ENCODE data around the gene CHRNB4. TPM values are rescaled to one million over a fixed set of nuclear protein-coding genes. Genes with fewer than 3 reads are reported as not detected.

Gene CHRNB4
- total and polyA plus RNA-seq, 10 of the 15 experiments (the other 5 are each of a cell fraction or from before 2014, with no cell fraction given) = 0.10 TPM; not detected in 9

- WGBS (ENCODE audit: insufficient coverage, insufficient replicate concordance, low lambda C conversion rate, missing lambda C conversion rate) = 57% methylated on average over 20 of the region's 20 CpGs
- no peak overlapping the region for H3K4me3 ChIP-seq
- no peak for TF ChIP-seq IRF5 (IDR thresholded peaks at IDR 0.05; ENCODE audit: borderline replicate concordance)
- TF ChIP-seq SPI1 (IDR thresholded peaks at IDR 0.05; ENCODE audit: borderline replicate concordance, insufficient read depth, low read depth, low read length) = no peak
- TF ChIP-seq NR2C2 (IDR thresholded peaks at IDR 0.05; ENCODE audit: borderline replicate concordance, control insufficient read depth, insufficient read length, low read depth) = no peak
- no peak for TF ChIP-seq CBFB (IDR thresholded peaks at IDR 0.05; ENCODE audit: low read depth)
- no peak for TF ChIP-seq CHD1 (IDR thresholded peaks at IDR 0.05; ENCODE audit: low read depth, low read length)
- TF ChIP-seq BRCA1 (IDR thresholded peaks at IDR 0.05; ENCODE audit: low read depth, low read length) = no peak
- no peak for TF ChIP-seq CHD2 (IDR thresholded peaks at IDR 0.05; ENCODE audit: borderline replicate concordance, low read depth, low read length)
- TF ChIP-seq SUZ12 (IDR thresholded peaks at IDR 0.05; ENCODE audit: unreplicated experiment) = no peak
- no peak for TF ChIP-seq POLR2AphosphoS2 (IDR thresholded peaks at IDR 0.05; ENCODE audit: low read depth, low read length)
- no peak for TF ChIP-seq NRF1 (conservative IDR thresholded peaks at IDR 0.05; ENCODE audit: low read depth, low read length)
- TF ChIP-seq E4F1 (IDR thresholded peaks at IDR 0.05; ENCODE audit: borderline replicate concordance, partially characterized antibody) = no peak
- TF ChIP-seq GATAD2B (conservative IDR thresholded peaks at IDR 0.05; ENCODE audit: low read depth) = no peak
- no peak for TF ChIP-seq ZBTB33 (IDR thresholded peaks at IDR 0.05)
- no peak for TF ChIP-seq NKRF (conservative IDR thresholded peaks at IDR 0.05)
- TF ChIP-seq RELA (IDR thresholded peaks at IDR 0.05; ENCODE audit: borderline replicate concordance, partially characterized antibody) = no peak
Measured at GRCh38 chr15:78619022-78619950, 21.7 kb downstream of the CHRNB4 start.

More at GRCh38 chr15:78619022-78619950, 21.7 kb downstream of the CHRNB4 start:
- RAD21 ChIA-PET (ENCODE audit: unreplicated experiment) = no interaction called here
- H3K4me2 ChIP-seq (ENCODE audit: control insufficient read depth, insufficient read depth) = no peak overlapping the region
- SMC1A ChIA-PET (ENCODE audit: uncharacterized antibody, unreplicated experiment) = interaction anchor here (0.8 to 1.0 kb wide), 2 partner anchors 91 to 133 kb away, joined by 3 read pairs; no protein-coding TSS in a partner anchor
- in situ Hi-C loops (cut with MboI) (loop anchor here (5.0 kb wide), 1 partner anchor 88 kb away; no protein-coding TSS in a partner anchor), intact Hi-C loops (cut with micrococcal nuclease; ENCODE audit: unreplicated experiment) (no loop called here)
- POLR2A ChIA-PET = no interaction called here
- DNase-seq (ENCODE audit: low read depth, low spot score) (no peak), FAIRE-seq (no peak), ATAC-seq (no peak)
- H3K9ac ChIP-seq (ENCODE audit: control insufficient read depth, insufficient read depth, low read length) = no peak overlapping the region
- CTCF ChIA-PET = interaction anchor here (1.0 to 1.5 kb wide), 4 partner anchors 20 to 90 kb away, joined by 3 to 11 read pairs (median 4); no protein-coding TSS in a partner anchor
- no peaks in the 10 kb centered on the region for H3K9me3 ChIP-seq (replicated peaks; ENCODE audit: control insufficient read depth, insufficient read depth, low read length)
- BruUV-seq (replicated peaks) = no TSS peak
- no peak overlapping the region for H3K27ac ChIP-seq (ENCODE audit: control insufficient read depth, insufficient read depth)
- H3K79me2 ChIP-seq (ENCODE audit: control insufficient read depth, insufficient read depth, low read length) = no peaks in the 10 kb centered on the region
- H3K36me3 ChIP-seq (ENCODE audit: control insufficient read depth in 2 of 2, insufficient read depth in 2 of 2, low read length in 1 of 2) = no peaks in the 10 kb centered on the region
- H4K20me1 ChIP-seq (ENCODE audit: control insufficient read depth, insufficient read depth) = no peaks in the 10 kb centered on the region
- no peak overlapping the region for H2AFZ ChIP-seq (ENCODE audit: control insufficient read depth, low read depth, low read length)
- H3K27me3 ChIP-seq (replicated peaks in 1 of 2; ENCODE audit: control insufficient read depth in 2 of 2, insufficient read depth in 2 of 2, low read length in 1 of 2) = peaks cover 5 to 9% of the 10 kb centered on the region in 2 experiments
- no peaks in the 10 kb centered on the region for H3K4me1 ChIP-seq (ENCODE audit: control insufficient read depth, insufficient read depth, low read length)
